ENCODE results near the gene KRTAP9-2.
"Not testable (repeated sequence)": the region's sequence is repeated elsewhere in the genome, so short reads cannot be mapped to it uniquely, and the experiment has no call there.

DNA sequence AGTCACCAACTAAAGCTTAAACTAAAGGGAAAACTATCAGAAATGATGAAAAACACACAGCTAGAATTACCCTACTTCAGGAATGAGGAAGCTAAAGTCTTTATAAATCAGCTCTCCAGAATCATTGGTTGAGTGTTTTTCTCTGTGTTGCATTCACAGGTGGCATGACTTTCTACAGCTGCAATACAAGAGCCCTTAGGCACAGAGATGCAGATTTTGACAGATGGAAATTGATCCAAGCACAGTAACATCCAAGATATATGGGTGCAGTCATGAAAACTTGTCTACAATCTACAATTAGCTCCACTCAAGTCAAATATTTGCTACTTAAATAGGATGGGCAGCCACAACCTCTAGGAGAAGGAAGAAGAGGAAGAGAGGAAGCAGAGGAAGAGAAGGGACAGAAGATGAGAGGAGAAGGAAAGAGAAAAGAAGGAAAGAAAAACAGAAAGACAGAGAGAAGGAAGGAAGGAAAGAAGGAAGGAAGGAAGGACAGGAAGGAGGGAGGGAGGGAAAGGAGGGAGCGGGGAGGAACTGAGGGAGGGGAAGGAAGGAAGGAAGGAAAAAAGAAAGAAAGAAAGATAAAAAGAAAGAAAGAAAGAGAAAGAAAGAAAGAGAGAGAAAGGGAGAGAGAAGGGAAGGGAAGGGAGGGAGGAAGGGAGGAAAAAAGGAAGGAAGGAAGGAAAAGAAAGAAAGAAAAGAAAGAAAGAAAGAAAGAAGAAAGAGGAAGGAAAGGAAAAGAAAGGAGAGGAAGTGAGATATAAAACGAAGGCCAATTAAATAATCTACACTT, 20.7 kb downstream of the KRTAP9-2 start:
- TF ChIP-seq CTCF (IDR thresholded peaks at IDR 0.05 in 4 of 5, conservative IDR thresholded peaks at IDR 0.05 in 1 of 5); POLR2A (IDR thresholded peaks at IDR 0.05): not testable (repeated sequence)

All from gastrocnemius medialis (tissue), 4 donors.